ENCODE data around the gene ZNF362. TPM values are rescaled to one million over a fixed set of nuclear protein-coding genes. Genes with fewer than 3 reads are reported as not detected.

The ZNF362 gene
- total and polyA plus RNA-seq, 5 donors from 2014 or later, result 12.2 to 21.7 (median 15.2) TPM

DNA sequence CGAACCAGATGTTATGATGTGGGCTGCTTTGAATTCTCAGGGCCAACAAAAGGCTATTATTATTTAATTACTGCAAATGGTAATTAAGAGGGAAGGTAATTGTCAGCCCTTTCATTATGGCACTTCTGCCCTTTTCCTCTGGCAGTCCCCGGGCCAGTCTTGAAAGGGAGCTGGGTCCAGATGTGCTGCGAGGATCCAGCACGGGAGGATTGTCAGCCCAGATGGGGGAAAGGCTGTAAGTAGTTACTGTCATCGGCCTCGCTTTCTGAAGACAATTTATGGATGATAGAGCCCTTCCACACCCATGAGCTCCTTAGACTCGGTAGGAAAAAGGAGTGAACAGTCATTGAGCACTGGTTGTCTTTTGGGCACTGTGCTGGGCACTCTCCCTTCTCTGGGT, 8.7 kb upstream of the ZNF362 start:
- Mint-ChIP-seq H3K27me3 (peaks cover 27% of the 10 kb centered on the region), H3K36me3 (no peaks in the 10 kb centered on the region), H3K4me3 (no peak overlapping the region), H3K4me1 (no peaks in the 10 kb centered on the region), H3K9me3 (peaks cover 0 to 3% (median 0%) of the 10 kb centered on the region in 7 donors), H3K27ac (no peak overlapping the region)
- no peaks in the 10 kb centered on the region for H3K4me1 ChIP-seq (ENCODE audit: control insufficient read depth, insufficient read depth, low read length, poor library complexity, severe bottlenecking)
- H3K4me3 ChIP-seq (ENCODE audit: low read depth, low read length), result no peak overlapping the region
- no peak overlapping the region for H3K27ac ChIP-seq (ENCODE audit: insufficient read depth, low read length, poor library complexity, severe bottlenecking)
- H3K36me3 ChIP-seq (ENCODE audit: control insufficient read depth, insufficient read depth, low read length), result no peaks in the 10 kb centered on the region
- DNase-seq, result no peak
- ATAC-seq (ENCODE audit: low read depth in 2 of 2), result no peak
- H3K27me3 ChIP-seq (ENCODE audit: control insufficient read depth, insufficient read depth, low read length), result peaks cover 6% of the 10 kb centered on the region
- H3K9me3 ChIP-seq (ENCODE audit: control insufficient read depth in 2 of 2, low read length in 2 of 2), result no peaks in the 10 kb centered on the region

DNA sequence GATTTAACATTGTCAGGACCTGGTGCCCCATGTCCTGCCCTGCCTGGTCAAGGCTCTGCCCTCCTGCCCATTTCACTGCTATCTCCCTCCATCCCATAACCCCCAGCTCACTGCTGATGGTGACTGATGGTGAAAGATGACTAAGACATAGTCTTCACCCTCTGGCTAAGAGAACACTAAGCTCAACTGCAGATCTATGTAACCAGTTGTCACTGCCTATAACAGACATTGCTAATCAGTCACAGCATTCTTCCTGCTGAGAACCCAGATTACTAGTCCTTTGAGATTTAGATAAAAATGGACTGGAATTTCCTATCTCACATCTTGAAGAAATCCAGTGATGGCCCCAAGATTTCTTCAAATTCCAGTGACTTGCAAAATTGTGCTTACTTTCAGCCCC, 8.0 kb upstream of the ZNF362 start:
- Mint-ChIP-seq H3K36me3 (no peaks in the 10 kb centered on the region), H3K4me1 (no peaks in the 10 kb centered on the region), H3K27me3 (peaks cover 27% of the 10 kb centered on the region), H3K27ac (no peak overlapping the region), H3K9me3 (peaks cover 0 to 3% (median 0%) of the 10 kb centered on the region in 7 donors), H3K4me3 (no peak overlapping the region)
- ATAC-seq (ENCODE audit: low read depth in 2 of 2) (no peak), DNase-seq (no peak)
- Histone ChIP-seq H3K27me3 (ENCODE audit: control insufficient read depth, insufficient read depth, low read length) (peaks cover 6% of the 10 kb centered on the region), H3K4me1 (ENCODE audit: control insufficient read depth, insufficient read depth, low read length, poor library complexity, severe bottlenecking) (no peaks in the 10 kb centered on the region), H3K36me3 (ENCODE audit: control insufficient read depth, insufficient read depth, low read length) (no peaks in the 10 kb centered on the region), H3K27ac (ENCODE audit: insufficient read depth, low read length, poor library complexity, severe bottlenecking) (no peak overlapping the region), H3K4me3 (ENCODE audit: low read depth, low read length) (no peak overlapping the region), H3K9me3 (ENCODE audit: control insufficient read depth in 2 of 2, low read length in 2 of 2) (no peaks in the 10 kb centered on the region)

DNA sequence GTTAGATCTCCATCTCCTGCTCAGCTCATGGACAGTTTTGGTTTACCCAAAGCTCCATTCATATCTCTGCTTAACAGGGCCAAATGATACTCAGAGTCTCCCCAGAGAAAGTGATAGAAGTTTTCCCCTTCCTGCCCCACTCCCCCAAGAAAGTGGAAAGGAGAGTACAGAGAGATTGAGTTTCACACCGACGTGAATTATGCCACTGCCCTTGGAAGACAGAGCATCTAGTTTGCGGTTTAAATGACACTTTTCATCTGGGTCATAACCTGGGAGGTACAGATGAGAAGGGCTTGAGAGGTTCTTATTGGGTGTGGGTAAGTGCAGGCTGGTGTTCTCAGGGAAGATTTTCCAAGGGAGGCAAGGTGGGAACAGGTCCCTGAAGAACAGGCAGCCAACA, 6.9 kb upstream of the ZNF362 start:
- H3K4me3 ChIP-seq (ENCODE audit: low read depth, low read length), result no peak overlapping the region
- Mint-ChIP-seq H3K4me3 (peak overlapping the region in 1 of 4 donors; percentile 34), H3K36me3 (no peaks in the 10 kb centered on the region), H3K27me3 (peaks cover 23% of the 10 kb centered on the region), H3K27ac (no peak overlapping the region), H3K9me3 (peaks cover 0 to 3% (median 0%) of the 10 kb centered on the region in 7 donors), H3K4me1 (no peaks in the 10 kb centered on the region)
- no peaks in the 10 kb centered on the region for H3K36me3 ChIP-seq (ENCODE audit: control insufficient read depth, insufficient read depth, low read length)
- H3K27me3 ChIP-seq (ENCODE audit: control insufficient read depth, insufficient read depth, low read length), result peaks cover 6% of the 10 kb centered on the region
- DNase-seq (no peak), ATAC-seq (ENCODE audit: low read depth in 2 of 2) (no peak)
- H3K9me3 ChIP-seq (ENCODE audit: control insufficient read depth in 2 of 2, low read length in 2 of 2), result no peaks in the 10 kb centered on the region
- H3K27ac ChIP-seq (ENCODE audit: insufficient read depth, low read length, poor library complexity, severe bottlenecking), result no peak overlapping the region
- no peaks in the 10 kb centered on the region for H3K4me1 ChIP-seq (ENCODE audit: control insufficient read depth, insufficient read depth, low read length, poor library complexity, severe bottlenecking)

GRCh38 chr1:33250217-33250616, 6.1 kb upstream of the ZNF362 start:
- Histone ChIP-seq H3K36me3 (ENCODE audit: control insufficient read depth, insufficient read depth, low read length) (no peaks in the 10 kb centered on the region), H3K27ac (ENCODE audit: insufficient read depth, low read length, poor library complexity, severe bottlenecking) (no peak overlapping the region), H3K4me3 (ENCODE audit: low read depth, low read length) (no peak overlapping the region), H3K9me3 (ENCODE audit: control insufficient read depth in 2 of 2, low read length in 2 of 2) (no peaks in the 10 kb centered on the region), H3K27me3 (ENCODE audit: control insufficient read depth, insufficient read depth, low read length) (peaks cover 6% of the 10 kb centered on the region), H3K4me1 (ENCODE audit: control insufficient read depth, insufficient read depth, low read length, poor library complexity, severe bottlenecking) (peaks cover under 1% of the 10 kb centered on the region)
- ATAC-seq (ENCODE audit: low read depth in 2 of 2) (no peak), DNase-seq (no peak)
- H3K9me3 Mint-ChIP-seq, result peaks cover 0 to 3% (median 0%) of the 10 kb centered on the region in 7 donors
- H3K4me1 Mint-ChIP-seq, result peaks cover 0 to 2% (median 0%) of the 10 kb centered on the region in 4 donors
- no peak overlapping the region for H3K27ac Mint-ChIP-seq
- no peaks in the 10 kb centered on the region for H3K36me3 Mint-ChIP-seq
- peaks cover 23% of the 10 kb centered on the region for H3K27me3 Mint-ChIP-seq
- no peak overlapping the region for H3K4me3 Mint-ChIP-seq

DNA sequence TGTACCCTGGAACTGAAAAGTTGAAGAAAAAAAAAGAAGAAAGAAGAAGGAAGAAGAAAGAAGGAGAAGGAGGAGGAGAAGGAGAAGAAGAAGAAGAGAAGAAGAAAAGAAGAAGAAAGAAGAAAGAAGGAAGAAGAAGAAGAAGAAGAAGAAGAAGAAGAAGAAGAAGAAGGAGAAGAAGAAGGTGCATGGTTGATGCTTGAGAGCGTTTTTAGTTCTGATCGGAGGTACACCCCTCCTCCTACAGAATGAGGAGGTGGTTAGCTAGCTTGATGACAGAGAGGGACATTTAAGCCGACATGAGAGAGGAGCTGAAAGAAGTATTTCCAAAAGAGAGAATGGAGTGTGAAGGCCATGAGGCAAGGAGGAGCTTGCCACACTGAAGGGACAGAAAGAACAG, 5.6 kb upstream of the ZNF362 start:
- Histone ChIP-seq H3K9me3 (ENCODE audit: control insufficient read depth in 2 of 2, low read length in 2 of 2) (no peaks in the 10 kb centered on the region), H3K27me3 (ENCODE audit: control insufficient read depth, insufficient read depth, low read length) (peaks cover 6% of the 10 kb centered on the region), H3K4me3 (ENCODE audit: low read depth, low read length) (no peak overlapping the region), H3K4me1 (ENCODE audit: control insufficient read depth, insufficient read depth, low read length, poor library complexity, severe bottlenecking) (peaks cover 6% of the 10 kb centered on the region), H3K36me3 (ENCODE audit: control insufficient read depth, insufficient read depth, low read length) (no peaks in the 10 kb centered on the region), H3K27ac (ENCODE audit: insufficient read depth, low read length, poor library complexity, severe bottlenecking) (no peak overlapping the region)
- H3K4me3 Mint-ChIP-seq, result no peak overlapping the region
- peaks cover 0 to 5% (median 0%) of the 10 kb centered on the region in 4 donors for H3K4me1 Mint-ChIP-seq
- peaks cover 0 to 3% (median 0%) of the 10 kb centered on the region in 7 donors for H3K9me3 Mint-ChIP-seq
- no peak for DNase-seq
- no peak overlapping the region for H3K27ac Mint-ChIP-seq
- H3K36me3 Mint-ChIP-seq, result no peaks in the 10 kb centered on the region
- no peak for ATAC-seq (ENCODE audit: low read depth in 2 of 2)
- H3K27me3 Mint-ChIP-seq, result peaks cover 23% of the 10 kb centered on the region

DNA sequence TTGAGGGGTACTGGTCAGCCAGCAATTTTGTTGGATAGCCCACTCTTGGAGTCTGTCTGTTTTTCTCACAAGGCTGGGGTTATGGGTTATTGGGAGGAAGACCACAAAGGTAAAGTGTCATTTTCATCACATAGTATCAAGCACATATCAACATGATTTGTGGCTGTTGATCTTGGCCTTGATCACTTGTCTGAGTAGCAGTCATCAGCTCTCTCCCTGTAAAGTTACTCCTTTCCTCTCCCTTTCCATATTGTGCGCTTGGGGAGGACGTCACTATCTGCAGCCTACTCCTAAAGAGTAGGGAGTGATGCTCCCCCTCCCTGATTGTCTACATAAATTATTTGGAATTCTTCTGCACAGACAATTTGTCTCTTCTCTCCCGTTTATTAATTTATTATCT, 1.8 kb upstream of the ZNF362 start:
- H3K27ac ChIP-seq (ENCODE audit: insufficient read depth, low read length, poor library complexity, severe bottlenecking), result no peak overlapping the region
- Mint-ChIP-seq H3K36me3 (peaks cover 4% of the 10 kb centered on the region), H3K27me3 (peaks cover 4% of the 10 kb centered on the region), H3K4me1 (peaks cover 0 to 27% (median 20%) of the 10 kb centered on the region in 4 donors), H3K4me3 (peak overlapping the region; percentile 75 to 83 (median 78)), H3K27ac (no peak overlapping the region), H3K9me3 (no peaks in the 10 kb centered on the region)
- H3K9me3 ChIP-seq (ENCODE audit: control insufficient read depth in 2 of 2, low read length in 2 of 2), result no peaks in the 10 kb centered on the region
- H3K4me1 ChIP-seq (ENCODE audit: control insufficient read depth, insufficient read depth, low read length, poor library complexity, severe bottlenecking), result peaks cover 19% of the 10 kb centered on the region
- no peaks in the 10 kb centered on the region for H3K27me3 ChIP-seq (ENCODE audit: control insufficient read depth, insufficient read depth, low read length)
- no peaks in the 10 kb centered on the region for H3K36me3 ChIP-seq (ENCODE audit: control insufficient read depth, insufficient read depth, low read length)
- DNase-seq (no peak), ATAC-seq (ENCODE audit: low read depth in 2 of 2) (no peak)
- H3K4me3 ChIP-seq (ENCODE audit: low read depth, low read length), result no peak overlapping the region

DNA sequence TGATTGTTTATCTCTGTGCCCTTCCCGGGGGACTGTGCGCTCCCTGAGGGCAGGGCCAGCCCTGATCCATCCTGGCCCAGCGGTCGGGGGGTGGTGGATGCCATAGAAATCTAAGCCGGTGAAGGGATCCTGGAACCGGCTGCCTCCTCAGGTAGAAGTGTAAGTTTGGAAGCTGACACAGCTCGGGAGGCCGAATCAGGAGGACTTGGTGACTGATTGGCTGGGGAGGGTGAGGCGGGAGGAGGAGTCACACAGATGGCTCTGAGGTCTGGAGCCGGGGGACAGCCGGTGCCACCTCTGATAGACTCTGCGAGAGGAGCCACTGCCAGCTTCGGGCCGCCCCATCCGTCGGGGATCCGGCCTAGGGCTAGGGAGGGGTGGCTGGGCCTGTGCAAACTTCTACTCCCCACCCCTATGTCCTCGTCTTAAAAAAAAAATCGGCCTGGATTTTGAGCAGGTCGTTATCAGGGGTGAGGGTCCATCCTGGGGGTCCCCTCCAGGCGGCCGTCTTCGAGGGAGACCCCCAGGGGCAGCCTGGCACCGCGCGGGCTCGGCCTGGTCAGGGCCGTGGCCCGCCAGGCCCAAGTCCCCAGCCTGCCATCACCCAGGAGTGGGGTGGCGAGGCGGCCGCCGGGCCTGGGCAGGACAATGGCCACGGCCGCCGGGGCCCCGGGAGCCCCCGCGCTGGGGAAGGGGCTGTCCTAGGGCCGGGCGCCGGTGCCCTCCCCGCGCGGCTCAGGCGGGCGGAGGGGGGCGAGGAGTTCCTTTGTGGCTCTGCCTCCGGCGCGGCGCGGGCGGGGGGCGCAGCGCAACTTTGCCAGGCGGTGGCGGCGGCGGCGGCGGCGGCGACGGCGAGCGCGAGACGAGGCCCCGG, 708 bp upstream of the ZNF362 start:
- H3K4me3 Mint-ChIP-seq, result peak overlapping the region; percentile 77 to 83 (median 80)
- peaks cover 4% of the 10 kb centered on the region for H3K27me3 Mint-ChIP-seq
- no peak overlapping the region for H3K4me3 ChIP-seq (ENCODE audit: low read depth, low read length)
- ATAC-seq (ENCODE audit: low read depth in 2 of 2) (peak; percentile 30 to 41), DNase-seq (peak; percentile 8 to 68 (median 27))
- H3K36me3 ChIP-seq (ENCODE audit: control insufficient read depth, insufficient read depth, low read length), result no peaks in the 10 kb centered on the region
- peaks cover 0 to 38% (median 28%) of the 10 kb centered on the region in 4 donors for H3K4me1 Mint-ChIP-seq
- peaks cover 19% of the 10 kb centered on the region for H3K4me1 ChIP-seq (ENCODE audit: control insufficient read depth, insufficient read depth, low read length, poor library complexity, severe bottlenecking)
- H3K36me3 Mint-ChIP-seq, result peaks cover 7% of the 10 kb centered on the region
- no peak overlapping the region for H3K27ac ChIP-seq (ENCODE audit: insufficient read depth, low read length, poor library complexity, severe bottlenecking)
- H3K27me3 ChIP-seq (ENCODE audit: control insufficient read depth, insufficient read depth, low read length), result no peaks in the 10 kb centered on the region
- H3K9me3 ChIP-seq (ENCODE audit: control insufficient read depth in 2 of 2, low read length in 2 of 2), result no peaks in the 10 kb centered on the region
- no peak overlapping the region for H3K27ac Mint-ChIP-seq
- H3K9me3 Mint-ChIP-seq, result no peaks in the 10 kb centered on the region

- Histone ChIP-seq H3K9me3 (ENCODE audit: control insufficient read depth in 2 of 2, low read length in 2 of 2) (no peaks in the 10 kb centered on the region), H3K27me3 (ENCODE audit: control insufficient read depth, insufficient read depth, low read length) (no peaks in the 10 kb centered on the region), H3K27ac (ENCODE audit: insufficient read depth, low read length, poor library complexity, severe bottlenecking) (no peak overlapping the region), H3K4me1 (ENCODE audit: control insufficient read depth, insufficient read depth, low read length, poor library complexity, severe bottlenecking) (peaks cover 22% of the 10 kb centered on the region), H3K4me3 (ENCODE audit: low read depth, low read length) (no peak overlapping the region), H3K36me3 (ENCODE audit: control insufficient read depth, insufficient read depth, low read length) (no peaks in the 10 kb centered on the region)
- Mint-ChIP-seq H3K4me3 (peak overlapping the region in 3 of 4 donors; percentile 62 to 97 (median 69)), H3K27ac (no peak overlapping the region), H3K4me1 (peaks cover 0 to 42% (median 30%) of the 10 kb centered on the region in 4 donors), H3K27me3 (peaks cover 4% of the 10 kb centered on the region), H3K9me3 (no peaks in the 10 kb centered on the region), H3K36me3 (peaks cover 7% of the 10 kb centered on the region)
- ATAC-seq (ENCODE audit: low read depth in 2 of 2) (no peak), DNase-seq (no peak)
These were observed 146 bp upstream of the ZNF362 start for GRCh38 chr1:33256221-33256470.

Measured in CD4-positive, CD25-positive, alpha-beta regulatory T cell (primary cell).